HepG2 (cell line): ENCODE results near the gene NUP85. TPM values are rescaled to one million over a fixed set of nuclear protein-coding genes. Genes with fewer than 3 reads are reported as not detected.

ENCODE experiments used
- AGO2 ChIP-seq: fragments of 200-400 bp; formaldehyde crosslinking; optimal IDR thresholded peaks from 2 replicates; pipeline ENCODE3; 2017; ENCODE audit warnings: mild to moderate bottlenecking, low read depth, low read length, moderate library complexity
- AKAP8 ChIP-seq: sonication (generic); formaldehyde crosslinking; IDR thresholded peaks from 2 replicates; pipeline ENCODE4 v1.5.1; 2020; ENCODE audit warnings: mild to moderate bottlenecking, missing genetic modification reagents
- ATF1 ChIP-seq: IDR thresholded peaks from 2 replicates; pipeline ENCODE4 v1.6.1; 2016; ENCODE audit warnings: mild to moderate bottlenecking, control low read depth
- DNMT3B ChIP-seq: conservative IDR thresholded peaks from 2 replicates; pipeline ENCODE4 v1.6.1; 2016; ENCODE audit warnings: missing biosample characterization, control low read depth
- E2F1 ChIP-seq: sonication (generic); formaldehyde crosslinking; IDR thresholded peaks from 2 replicates; pipeline ENCODE4 v1.5.0; 2020; ENCODE audit warnings: missing genetic modification reagents
- HNF4A ChIP-seq: sonication (generic); formaldehyde crosslinking; IDR thresholded peaks from 2 replicates; pipeline ENCODE4 v1.4.0; 2020; ENCODE audit warnings: missing genetic modification reagents
- HNRNPL ChIP-seq: fragments of 200-400 bp; formaldehyde crosslinking; IDR thresholded peaks from 2 replicates; pipeline ENCODE4 v1.6.1; 2017; ENCODE audit warnings: mild to moderate bottlenecking, low read depth, low read length
- KDM6A ChIP-seq: IDR thresholded peaks from 2 replicates; pipeline ENCODE4 v1.6.1; 2016; ENCODE audit warnings: low read depth
- MEIS2 ChIP-seq: sonication (generic); formaldehyde crosslinking; IDR thresholded peaks from 2 replicates; pipeline ENCODE4 v1.9.0; 2021; ENCODE audit warnings: mild to moderate bottlenecking, missing genetic modification reagents
- MTA1 ChIP-seq: sonication (generic); formaldehyde crosslinking; IDR thresholded peaks from 2 replicates; pipeline ENCODE4 v1.4.0; 2020; ENCODE audit warnings: missing genetic modification reagents, mild to moderate bottlenecking, borderline replicate concordance
- RELA ChIP-seq: sonication (generic); formaldehyde crosslinking; IDR thresholded peaks from 2 replicates; pipeline ENCODE4 v1.4.0; 2020; ENCODE audit warnings: missing genetic modification reagents
- ZNF124 ChIP-seq: sonication (generic); formaldehyde crosslinking; IDR thresholded peaks from 2 replicates; pipeline ENCODE4 v1.4.0; 2020; ENCODE audit warnings: missing genetic modification reagents
- ZNF138 ChIP-seq: sonication (generic); formaldehyde crosslinking; IDR thresholded peaks from 2 replicates; pipeline ENCODE4 v1.5.0; 2020; ENCODE audit warnings: mild to moderate bottlenecking, low read depth, missing genetic modification reagents
- ZNF234 ChIP-seq: sonication (generic); formaldehyde crosslinking; conservative IDR thresholded peaks from 2 replicates; pipeline ENCODE4 v1.5.1; 2020; ENCODE audit warnings: mild to moderate bottlenecking, missing genetic modification reagents
- ZNF646 ChIP-seq: sonication (generic); formaldehyde crosslinking; IDR thresholded peaks from 2 replicates; pipeline ENCODE4 v1.9.0; 2021; ENCODE audit warnings: mild to moderate bottlenecking, missing genetic modification reagents
- ZNF652 ChIP-seq: IDR thresholded peaks from 2 replicates; pipeline ENCODE4 v1.6.1; 2016; ENCODE audit warnings: low read depth, borderline replicate concordance
- ZNF883 ChIP-seq: sonication (generic); formaldehyde crosslinking; IDR thresholded peaks from 2 replicates; pipeline ENCODE4 v1.5.1; 2020; ENCODE audit warnings: mild to moderate bottlenecking, missing genetic modification reagents; ENCODE audit errors: not compliant biosample characterization
- ZSCAN5A ChIP-seq: sonication (generic); formaldehyde crosslinking; IDR thresholded peaks from 2 replicates; pipeline ENCODE4 v1.8.0; 2022; ENCODE audit warnings: mild to moderate bottlenecking, missing genetic modification reagents, borderline replicate concordance
- polyA plus RNA-seq, 8 experiments: library from polyadenylated mRNA; depleted of rRNA in 3 of 8; stranded (reverse) in 7 of 8; unstranded in 1 of 8; fragments of >200 nt; fragmentation: Illumina TruSeq in 4 of 8; extraction: Trizol in 4 of 8; gene quantifications; 2 replicates each; pipeline versions ENCODE4 v1.2.1 to v1.2.3, GENCODE V29; 2011 to 2016; ENCODE audit warnings: low read depth in 4 of 8, missing spikeins in 1 of 8, mixed read lengths in 1 of 8; ENCODE audit not compliant: insufficient read depth in 1 of 8
- total RNA-seq, 5 experiments: library from RNA; depleted of rRNA; stranded (reverse); fragments of >200 nt; fragmentation: Illumina TruSeq; extraction: Trizol; gene quantifications; 2 replicates each; pipeline ENCODE4 v1.2.3, GENCODE V29; 2016; ENCODE audit warnings: low read depth in 1 of 5

The NUP85 gene
- total and polyA plus RNA-seq, 2 of the 13 experiments (the other 11 are each of a cell fraction or from before 2014, with no cell fraction given), result 89.1 to 124 TPM

- no peak; the same call in 1 of the 2 replicates for TF ChIP-seq ZNF652 (CRISPR knock-in tag)
- peak; percentile 65 for TF ChIP-seq MEIS2 (CRISPR knock-in tag)
- TF ChIP-seq HNF4A (CRISPR knock-in tag), result peak; percentile 45
- TF ChIP-seq ZNF234 (CRISPR knock-in tag), result peak; percentile 88
- TF ChIP-seq KDM6A, result peak; percentile 23; the same call in 1 of the 2 replicates
- peak; percentile 98 for TF ChIP-seq ZNF124 (CRISPR knock-in tag)
- TF ChIP-seq AGO2, result peak; percentile 19
- no peak for TF ChIP-seq ZSCAN5A (CRISPR knock-in tag)
- TF ChIP-seq AKAP8 (CRISPR knock-in tag), result 0 out of 2 replicates have a peak, but pooled peaks have one; percentile 17
- TF ChIP-seq ZNF646 (CRISPR knock-in tag), result no peak
- TF ChIP-seq RELA, result no peak; the same call in 1 of the 2 replicates
- TF ChIP-seq ATF1 (CRISPR knock-in tag), result no peak; the same call in 1 of the 2 replicates
- peak; percentile 98 for TF ChIP-seq ZNF883 (CRISPR knock-in tag)
- TF ChIP-seq HNRNPL, result 0 out of 2 replicates have a peak, but pooled peaks have one; percentile 10
- peak; percentile 39; the same call in 1 of the 2 replicates for TF ChIP-seq MTA1
- TF ChIP-seq E2F1 (CRISPR knock-in tag), result peak; percentile 98
- TF ChIP-seq DNMT3B, result no peak; the same call in 1 of the 2 replicates
- no peak for TF ChIP-seq ZNF138
Measured at GRCh38 chr17:75205037-75205792, at the start of gene NUP85 (continued).
